Erythroblast (primary cell): ENCODE data around the gene PSENEN.

Experiments used
- GATA1 ChIP-seq: IDR thresholded peaks from 2 replicates; pipeline ENCODE4 v1.6.1; 2011; ENCODE audit warnings: low read depth, mild to moderate bottlenecking, control low read depth, low read length, moderate library complexity
- POLR2A ChIP-seq: IDR thresholded peaks from 2 replicates; pipeline ENCODE4 v1.6.1; 2011; ENCODE audit warnings: mild to moderate bottlenecking, low read length

DNA sequence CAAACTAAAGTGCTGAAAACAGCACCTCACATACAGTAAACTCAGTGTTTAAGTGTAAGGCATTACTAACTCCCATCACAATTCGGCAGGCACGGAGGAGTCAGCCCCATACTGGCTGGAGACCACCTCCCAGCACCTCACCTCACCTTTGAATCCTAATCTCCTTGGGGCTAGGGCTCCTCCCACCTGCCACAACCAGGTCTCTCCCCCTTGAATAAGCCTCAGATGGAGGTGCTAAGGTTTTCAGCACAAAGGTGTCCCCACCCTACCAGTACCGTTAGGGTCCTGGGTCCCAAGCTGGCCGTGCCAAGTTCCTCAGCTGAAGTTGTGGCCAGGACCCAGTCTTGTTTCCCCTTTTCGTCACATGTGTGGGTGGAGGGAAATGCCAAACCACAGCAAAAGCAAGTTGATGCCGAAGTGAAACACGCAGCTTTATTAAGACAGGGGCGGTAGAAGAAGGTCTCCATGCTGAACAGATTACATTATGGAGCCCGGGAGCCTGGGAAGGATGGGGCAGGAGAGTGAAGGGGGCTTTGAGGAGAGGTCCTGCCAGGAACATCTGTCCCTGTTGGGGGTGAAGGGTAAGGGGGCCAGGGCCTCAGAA is 3.2 kb upstream of the PSENEN start, which contains the start of gene IGFLR1:
- no peak for TF ChIP-seq POLR2A
- no peak for TF ChIP-seq GATA1
